ENCODE measurements around the gene TMEM217. TPM values are rescaled to one million over a fixed set of nuclear protein-coding genes. Genes with fewer than 3 reads are reported as not detected.

Gene TMEM217
- polyA plus RNA-seq, 3 donors, result 0.09 to 0.29 TPM; not detected in 1

- Mint-ChIP-seq H3K4me3 (peak overlapping the region; percentile 83 to 92), H3K9me3 (no peaks in the 10 kb centered on the region), H3K4me1 (peaks cover 48% of the 10 kb centered on the region), H3K27ac (peak overlapping the region in 6 of 7 donors; percentile 63 to 87 (median 68)), H3K36me3 (no peaks in the 10 kb centered on the region), H3K27me3 (ENCODE audit: low read depth in 3 of 3) (peaks cover 0 to 4% (median 1%) of the 10 kb centered on the region in 3 donors)
- peak; percentile 32 to 38 (median 36) for DNase-seq
- Histone ChIP-seq H3K27ac (ENCODE audit: low read depth in 1 of 2, low read length in 2 of 2) (peak overlapping the region in 1 of 2 donors; percentile 7), H3K36me3 (replicated peaks in 1 of 2; ENCODE audit: control insufficient read depth in 1 of 2, insufficient read depth in 2 of 2, low read length in 2 of 2) (no peaks in the 10 kb centered on the region), H3K4me2 (replicated peaks; ENCODE audit: extremely low read depth, low read length, poor library complexity, severe bottlenecking) (peak overlapping the region; percentile 99), H3K9me3 (replicated peaks in 1 of 2; ENCODE audit: control insufficient read depth in 1 of 2, insufficient read depth in 1 of 2, low read length in 2 of 2) (no peaks in the 10 kb centered on the region), H4K20me1 (ENCODE audit: insufficient read depth, low read length) (no peaks in the 10 kb centered on the region), H3K27me3 (ENCODE audit: control insufficient read depth in 2 of 2, insufficient read depth in 2 of 2, low read length in 2 of 2) (no peaks in the 10 kb centered on the region), H2AFZ (ENCODE audit: insufficient read depth, low read depth, low read length, poor library complexity, severe bottlenecking) (peak overlapping the region; percentile 92), H3K9ac (ENCODE audit: insufficient read depth, low read length, poor library complexity, severe bottlenecking) (peak overlapping the region; percentile 54), H3K4me3 (replicated peaks in 1 of 3; ENCODE audit: low read depth in 2 of 3, low read length in 3 of 3) (peak overlapping the region; percentile 48 to 84 (median 67)), H3K4me1 (ENCODE audit: control insufficient read depth in 1 of 2, insufficient read depth in 2 of 2, low read length in 2 of 2) (peaks cover 43 to 51% of the 10 kb centered on the region in 2 donors), H3K79me2 (ENCODE audit: insufficient read depth, low read length) (no peaks in the 10 kb centered on the region)
- TF ChIP-seq, protein P1, sequence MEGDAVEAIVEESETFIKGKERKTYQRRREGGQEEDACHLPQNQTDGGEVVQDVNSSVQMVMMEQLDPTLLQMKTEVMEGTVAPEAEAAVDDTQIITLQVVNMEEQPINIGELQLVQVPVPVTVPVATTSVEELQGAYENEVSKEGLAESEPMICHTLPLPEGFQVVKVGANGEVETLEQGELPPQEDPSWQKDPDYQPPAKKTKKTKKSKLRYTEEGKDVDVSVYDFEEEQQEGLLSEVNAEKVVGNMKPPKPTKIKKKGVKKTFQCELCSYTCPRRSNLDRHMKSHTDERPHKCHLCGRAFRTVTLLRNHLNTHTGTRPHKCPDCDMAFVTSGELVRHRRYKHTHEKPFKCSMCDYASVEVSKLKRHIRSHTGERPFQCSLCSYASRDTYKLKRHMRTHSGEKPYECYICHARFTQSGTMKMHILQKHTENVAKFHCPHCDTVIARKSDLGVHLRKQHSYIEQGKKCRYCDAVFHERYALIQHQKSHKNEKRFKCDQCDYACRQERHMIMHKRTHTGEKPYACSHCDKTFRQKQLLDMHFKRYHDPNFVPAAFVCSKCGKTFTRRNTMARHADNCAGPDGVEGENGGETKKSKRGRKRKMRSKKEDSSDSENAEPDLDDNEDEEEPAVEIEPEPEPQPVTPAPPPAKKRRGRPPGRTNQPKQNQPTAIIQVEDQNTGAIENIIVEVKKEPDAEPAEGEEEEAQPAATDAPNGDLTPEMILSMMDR (IDR thresholded peaks at IDR 0.05), result no peak
- under 1% methylated on average over 35 of the region's 39 CpGs for WGBS (ENCODE audit: insufficient coverage)
- intact Hi-C loops (cut with micrococcal nuclease), result loop anchor here in 1 of 2 donors (5.0 kb wide), 1 partner anchor 40 kb away; no protein-coding TSS in a partner anchor
Measured at GRCh38 chr6:37222125-37222967, 35.6 kb downstream of the TMEM217 start.

- peak overlapping the region in 1 of 2 donors; percentile 7 for H3K27ac ChIP-seq (ENCODE audit: low read depth in 1 of 2, low read length in 2 of 2)
- no peaks in the 10 kb centered on the region for H3K9me3 Mint-ChIP-seq
- DNase-seq, result peak in 1 of 3 donors; percentile 27
- no peaks in the 10 kb centered on the region for H3K36me3 Mint-ChIP-seq
- no peaks in the 10 kb centered on the region for H3K36me3 ChIP-seq (replicated peaks in 1 of 2; ENCODE audit: control insufficient read depth in 1 of 2, insufficient read depth in 2 of 2, low read length in 2 of 2)
- H3K27ac Mint-ChIP-seq, result peak overlapping the region in 6 of 7 donors; percentile 63 to 88 (median 72)
- H3K27me3 ChIP-seq (ENCODE audit: control insufficient read depth in 2 of 2, insufficient read depth in 2 of 2, low read length in 2 of 2), result no peaks in the 10 kb centered on the region
- H3K4me1 ChIP-seq (ENCODE audit: control insufficient read depth in 1 of 2, insufficient read depth in 2 of 2, low read length in 2 of 2), result peaks cover 43 to 51% of the 10 kb centered on the region in 2 donors
- H3K4me3 ChIP-seq (replicated peaks in 1 of 3; ENCODE audit: low read depth in 2 of 3, low read length in 3 of 3), result peak overlapping the region; percentile 48 to 84 (median 67)
- 50% methylated on average over 6 of the region's 6 CpGs for WGBS (ENCODE audit: insufficient coverage)
- intact Hi-C loops (cut with micrococcal nuclease), result loop anchor here in 1 of 2 donors (5.0 kb wide), 1 partner anchor 41 kb away; no protein-coding TSS in a partner anchor
- H3K4me3 Mint-ChIP-seq, result peak overlapping the region; percentile 83 to 92
- no peaks in the 10 kb centered on the region for H3K9me3 ChIP-seq (replicated peaks in 1 of 2; ENCODE audit: control insufficient read depth in 1 of 2, insufficient read depth in 1 of 2, low read length in 2 of 2)
- no peaks in the 10 kb centered on the region for H4K20me1 ChIP-seq (ENCODE audit: insufficient read depth, low read length)
- H3K9ac ChIP-seq (ENCODE audit: insufficient read depth, low read length, poor library complexity, severe bottlenecking), result peak overlapping the region; percentile 54
- peak overlapping the region; percentile 92 for H2AFZ ChIP-seq (ENCODE audit: insufficient read depth, low read depth, low read length, poor library complexity, severe bottlenecking)
- H3K79me2 ChIP-seq (ENCODE audit: insufficient read depth, low read length), result no peaks in the 10 kb centered on the region
- peaks cover 0 to 4% (median 0%) of the 10 kb centered on the region in 3 donors for H3K27me3 Mint-ChIP-seq (ENCODE audit: low read depth in 3 of 3)
- H3K4me2 ChIP-seq (replicated peaks; ENCODE audit: extremely low read depth, low read length, poor library complexity, severe bottlenecking), result peak overlapping the region; percentile 99
- peaks cover 49% of the 10 kb centered on the region for H3K4me1 Mint-ChIP-seq
- TF ChIP-seq, protein P1 (IDR thresholded peaks at IDR 0.05), result no peak
Measured at GRCh38 chr6:37221585-37222124, 36.3 kb downstream of the TMEM217 start.

All from CD14-positive monocyte (primary cell).